ENCODE measurements around the gene XPA.
"Not testable (repeated sequence)": the region's sequence is repeated elsewhere in the genome, so short reads cannot be mapped to it uniquely, and the experiment has no call there.

DNA sequence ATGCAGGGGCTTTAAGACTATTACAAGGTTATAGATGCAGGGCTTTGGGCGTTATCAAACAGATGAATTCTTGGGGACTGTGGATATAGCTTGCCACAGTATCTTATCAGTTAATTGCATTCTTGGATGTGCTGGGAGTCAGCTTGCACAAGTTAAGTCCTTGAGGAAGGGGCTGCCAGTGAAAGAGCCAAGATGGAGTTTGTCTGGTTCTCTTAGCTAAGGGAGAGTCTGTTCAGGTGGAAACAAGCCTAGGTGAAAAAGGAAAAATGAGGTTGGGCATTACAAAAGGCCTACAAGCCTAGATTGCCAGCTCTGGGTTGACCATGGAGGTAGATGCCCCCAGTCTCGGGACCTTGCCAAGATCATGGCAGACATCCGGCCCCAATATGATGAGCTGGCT, 2.7 kb upstream of the XPA start:
- TF ChIP-seq, protein P1, sequence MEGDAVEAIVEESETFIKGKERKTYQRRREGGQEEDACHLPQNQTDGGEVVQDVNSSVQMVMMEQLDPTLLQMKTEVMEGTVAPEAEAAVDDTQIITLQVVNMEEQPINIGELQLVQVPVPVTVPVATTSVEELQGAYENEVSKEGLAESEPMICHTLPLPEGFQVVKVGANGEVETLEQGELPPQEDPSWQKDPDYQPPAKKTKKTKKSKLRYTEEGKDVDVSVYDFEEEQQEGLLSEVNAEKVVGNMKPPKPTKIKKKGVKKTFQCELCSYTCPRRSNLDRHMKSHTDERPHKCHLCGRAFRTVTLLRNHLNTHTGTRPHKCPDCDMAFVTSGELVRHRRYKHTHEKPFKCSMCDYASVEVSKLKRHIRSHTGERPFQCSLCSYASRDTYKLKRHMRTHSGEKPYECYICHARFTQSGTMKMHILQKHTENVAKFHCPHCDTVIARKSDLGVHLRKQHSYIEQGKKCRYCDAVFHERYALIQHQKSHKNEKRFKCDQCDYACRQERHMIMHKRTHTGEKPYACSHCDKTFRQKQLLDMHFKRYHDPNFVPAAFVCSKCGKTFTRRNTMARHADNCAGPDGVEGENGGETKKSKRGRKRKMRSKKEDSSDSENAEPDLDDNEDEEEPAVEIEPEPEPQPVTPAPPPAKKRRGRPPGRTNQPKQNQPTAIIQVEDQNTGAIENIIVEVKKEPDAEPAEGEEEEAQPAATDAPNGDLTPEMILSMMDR (IDR thresholded peaks at IDR 0.05) = not testable (repeated sequence)
- not testable (repeated sequence) for TF ChIP-seq POLR2A (IDR thresholded peaks at IDR 0.05)
